SK-N-SH treated with all-trans-retinoic acid at 6 μM for 48 hours (cell line): ENCODE results near the gene BPI.

Experiments
- ATAC-seq: fragments of 200-7000 bp; cut with Tn5 transposase; 3 replicates; pipeline ENCODE4 v1.9.1; 2020; ENCODE audit warnings: mild to moderate bottlenecking, moderate library complexity
- BACH2 ChIP-seq: fragments of 250-450 bp; sonication (Bioruptor Pico); IDR thresholded peaks from 2 replicates; pipeline ENCODE4 v1.9.0; 2021; ENCODE audit warnings: mild to moderate bottlenecking, borderline replicate concordance
- CSDC2 ChIP-seq: fragments of 250-450 bp; sonication (Bioruptor Pico); IDR thresholded peaks from 2 replicates; pipeline ENCODE4 v1.5.0; 2020; ENCODE audit warnings: mild to moderate bottlenecking, moderate library complexity
- ESRRG ChIP-seq: fragments of 250-450 bp; sonication (Bioruptor Pico); IDR thresholded peaks from 2 replicates; pipeline ENCODE4 v1.6.1; 2021; ENCODE audit warnings: mild to moderate bottlenecking
- GLIS3 ChIP-seq: fragments of 250-450 bp; sonication (Bioruptor Pico); IDR thresholded peaks from 2 replicates; pipeline ENCODE4 v1.5.0; 2020; ENCODE audit warnings: mild to moderate bottlenecking, moderate library complexity
- ISL1 ChIP-seq: fragments of 250-450 bp; sonication (Bioruptor Pico); IDR thresholded peaks from 2 replicates; pipeline ENCODE4 v2.1.2; 2022; ENCODE audit warnings: mild to moderate bottlenecking, moderate library complexity
- OSR1 ChIP-seq: fragments of 250-450 bp; sonication (Bioruptor Pico); IDR thresholded peaks from 2 replicates; pipeline ENCODE4 v1.8.0; 2022; ENCODE audit warnings: moderate library complexity, mild to moderate bottlenecking, inconsistent platforms
- PPARA ChIP-seq: fragments of 250-450 bp; sonication (Bioruptor Pico); IDR thresholded peaks from 2 replicates; pipeline ENCODE4 v1.5.0; 2020; ENCODE audit warnings: mild to moderate bottlenecking, borderline replicate concordance
- RARB ChIP-seq: fragments of 250-450 bp; sonication (Bioruptor Pico); IDR thresholded peaks from 2 replicates; pipeline ENCODE4 v1.8.0; 2021; ENCODE audit warnings: mild to moderate bottlenecking, moderate library complexity
- SNAI2 ChIP-seq: fragments of 250-450 bp; sonication (Bioruptor Pico); IDR thresholded peaks from 2 replicates; pipeline ENCODE4 v1.5.0; 2020; ENCODE audit warnings: mild to moderate bottlenecking, moderate library complexity
- TCF4 ChIP-seq: fragments of 250-450 bp; sonication (Bioruptor Pico); IDR thresholded peaks from 2 replicates; pipeline ENCODE4 v1.8.0; 2021; ENCODE audit warnings: mild to moderate bottlenecking, moderate library complexity, borderline replicate concordance
- TOX ChIP-seq: fragments of 250-450 bp; sonication (Bioruptor Pico); IDR thresholded peaks from 2 replicates; pipeline ENCODE4 v1.8.0; 2021; ENCODE audit warnings: mild to moderate bottlenecking, moderate library complexity, borderline replicate concordance
- ZFP30 ChIP-seq: fragments of 450-650 bp; formaldehyde crosslinking; IDR thresholded peaks from 2 replicates; pipeline ENCODE4 v1.5.0; 2022; ENCODE audit warnings: mild to moderate bottlenecking, moderate library complexity
- ZNF565 ChIP-seq: fragments of 450-650 bp; formaldehyde crosslinking; conservative IDR thresholded peaks from 2 replicates; pipeline ENCODE4 v1.5.0; 2020; ENCODE audit warnings: low read depth, mild to moderate bottlenecking, moderate library complexity
- ZNF70 ChIP-seq: fragments of 450-650 bp; formaldehyde crosslinking; IDR thresholded peaks from 2 replicates; pipeline ENCODE4 v1.5.0; 2020; ENCODE audit warnings: mild to moderate bottlenecking, moderate library complexity
- ZNF8 ChIP-seq: fragments of 450-650 bp; formaldehyde crosslinking; IDR thresholded peaks from 2 replicates; pipeline ENCODE4 v1.5.0; 2020; ENCODE audit warnings: mild to moderate bottlenecking, moderate library complexity
- TF ChIP-seq, protein P1 (sequence below): fragments of 250-450 bp; sonication (Bioruptor Pico); IDR thresholded peaks from 2 replicates; pipeline ENCODE4 v1.5.1; 2021; ENCODE audit warnings: mild to moderate bottlenecking, moderate library complexity
- TF ChIP-seq, protein P2 (sequence below): fragments of 250-450 bp; sonication (Bioruptor Pico); IDR thresholded peaks from 2 replicates; pipeline ENCODE4 v1.5.0; 2020; ENCODE audit warnings: mild to moderate bottlenecking, moderate library complexity
- TF ChIP-seq, protein P3 (sequence below): fragments of 250-450 bp; sonication (Bioruptor Pico); IDR thresholded peaks from 2 replicates; pipeline ENCODE4 v1.8.0; 2020; ENCODE audit warnings: mild to moderate bottlenecking, moderate library complexity, borderline replicate concordance

Gene BPI

DNA sequence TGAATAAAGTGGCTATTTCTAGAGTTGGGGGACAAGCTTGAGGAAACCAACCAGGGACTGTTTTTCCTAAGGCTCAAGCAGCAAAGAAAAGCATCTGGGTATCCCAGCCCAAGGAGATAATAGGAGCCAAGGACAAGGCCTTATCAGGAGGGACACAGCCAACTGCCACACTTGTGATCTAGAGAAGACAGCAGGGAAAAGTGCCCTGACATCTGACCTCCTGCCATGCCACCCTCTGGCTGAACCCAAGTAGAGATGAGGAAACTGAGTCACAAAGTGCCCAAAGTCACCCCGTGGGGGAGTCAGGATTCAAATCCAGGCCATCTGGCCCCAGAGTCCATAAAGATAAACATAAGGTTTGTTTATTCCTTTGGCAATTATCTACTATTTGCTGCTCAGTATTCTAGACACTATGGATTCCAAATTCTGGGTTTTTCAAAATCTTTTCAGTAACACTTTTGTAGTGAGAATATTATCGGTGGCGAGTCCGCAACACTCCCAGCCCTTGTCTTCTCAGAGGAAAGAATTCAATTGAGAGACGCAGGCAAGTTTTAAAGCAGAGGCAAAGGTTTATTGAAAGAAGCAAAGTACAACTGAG, 38.9 kb downstream of the BPI start:
- no peak for ATAC-seq
- TF ChIP-seq ISL1 (no peak), CSDC2 (CRISPR knock-in tag) (no peak), BACH2 (CRISPR knock-in tag) (no peak), OSR1 (no peak), ZFP30 (no peak), ZNF70 (CRISPR knock-in tag) (no peak), ZNF565 (CRISPR knock-in tag) (no peak), TOX (no peak), GLIS3 (CRISPR knock-in tag) (no peak), SNAI2 (CRISPR knock-in tag) (no peak), TCF4 (CRISPR knock-in tag) (no peak)
- TF ChIP-seq, protein P1, sequence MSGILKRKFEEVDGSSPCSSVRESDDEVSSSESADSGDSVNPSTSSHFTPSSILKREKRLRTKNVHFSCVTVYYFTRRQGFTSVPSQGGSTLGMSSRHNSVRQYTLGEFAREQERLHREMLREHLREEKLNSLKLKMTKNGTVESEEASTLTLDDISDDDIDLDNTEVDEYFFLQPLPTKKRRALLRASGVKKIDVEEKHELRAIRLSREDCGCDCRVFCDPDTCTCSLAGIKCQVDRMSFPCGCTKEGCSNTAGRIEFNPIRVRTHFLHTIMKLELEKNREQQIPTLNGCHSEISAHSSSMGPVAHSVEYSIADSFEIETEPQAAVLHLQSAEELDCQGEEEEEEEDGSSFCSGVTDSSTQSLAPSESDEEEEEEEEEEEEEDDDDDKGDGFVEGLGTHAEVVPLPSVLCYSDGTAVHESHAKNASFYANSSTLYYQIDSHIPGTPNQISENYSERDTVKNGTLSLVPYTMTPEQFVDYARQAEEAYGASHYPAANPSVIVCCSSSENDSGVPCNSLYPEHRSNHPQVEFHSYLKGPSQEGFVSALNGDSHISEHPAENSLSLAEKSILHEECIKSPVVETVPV (CRISPR knock-in tag) = no peak

DNA sequence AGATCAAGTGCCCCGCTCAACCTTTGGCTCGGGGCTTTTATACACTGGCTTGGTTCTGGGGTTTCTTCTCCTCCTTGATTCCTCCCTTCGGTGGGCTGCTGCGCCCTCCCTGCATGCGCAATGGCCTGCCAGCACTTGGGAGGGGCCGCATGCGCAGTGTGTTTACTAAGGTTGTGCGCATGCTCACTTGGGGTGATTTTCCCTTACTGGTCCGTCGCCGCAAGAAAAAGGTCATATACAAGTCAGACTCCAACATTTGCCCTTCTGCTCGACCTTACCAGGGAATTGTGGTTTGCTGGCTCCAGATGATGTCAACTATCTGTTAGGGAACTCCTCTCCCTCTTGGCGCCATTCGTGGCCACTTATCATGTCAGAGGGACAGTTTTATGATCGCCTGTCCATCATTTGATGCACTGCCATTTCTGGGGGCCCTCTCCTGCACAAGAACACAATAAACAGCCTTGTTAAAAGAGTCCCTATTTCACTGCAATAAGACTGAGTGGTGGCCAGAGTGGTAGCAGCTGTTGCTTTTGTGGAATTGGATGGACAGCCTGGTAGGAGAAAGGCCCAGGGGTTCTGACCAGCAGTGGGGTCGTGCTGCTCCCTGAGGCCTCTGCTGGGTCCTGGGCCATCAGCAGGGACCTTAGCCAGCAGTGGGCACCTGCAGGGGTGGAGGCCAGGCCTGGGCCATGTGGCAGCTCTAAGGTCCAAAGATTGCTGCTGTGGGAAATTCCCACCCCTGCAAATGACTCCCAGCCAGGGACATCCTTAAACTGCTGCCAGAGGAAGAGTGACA, 39.6 kb downstream of the BPI start:
- no peak for TF ChIP-seq ZNF8
- TF ChIP-seq PPARA (CRISPR knock-in tag) = no peak
- TF ChIP-seq, protein P2, sequence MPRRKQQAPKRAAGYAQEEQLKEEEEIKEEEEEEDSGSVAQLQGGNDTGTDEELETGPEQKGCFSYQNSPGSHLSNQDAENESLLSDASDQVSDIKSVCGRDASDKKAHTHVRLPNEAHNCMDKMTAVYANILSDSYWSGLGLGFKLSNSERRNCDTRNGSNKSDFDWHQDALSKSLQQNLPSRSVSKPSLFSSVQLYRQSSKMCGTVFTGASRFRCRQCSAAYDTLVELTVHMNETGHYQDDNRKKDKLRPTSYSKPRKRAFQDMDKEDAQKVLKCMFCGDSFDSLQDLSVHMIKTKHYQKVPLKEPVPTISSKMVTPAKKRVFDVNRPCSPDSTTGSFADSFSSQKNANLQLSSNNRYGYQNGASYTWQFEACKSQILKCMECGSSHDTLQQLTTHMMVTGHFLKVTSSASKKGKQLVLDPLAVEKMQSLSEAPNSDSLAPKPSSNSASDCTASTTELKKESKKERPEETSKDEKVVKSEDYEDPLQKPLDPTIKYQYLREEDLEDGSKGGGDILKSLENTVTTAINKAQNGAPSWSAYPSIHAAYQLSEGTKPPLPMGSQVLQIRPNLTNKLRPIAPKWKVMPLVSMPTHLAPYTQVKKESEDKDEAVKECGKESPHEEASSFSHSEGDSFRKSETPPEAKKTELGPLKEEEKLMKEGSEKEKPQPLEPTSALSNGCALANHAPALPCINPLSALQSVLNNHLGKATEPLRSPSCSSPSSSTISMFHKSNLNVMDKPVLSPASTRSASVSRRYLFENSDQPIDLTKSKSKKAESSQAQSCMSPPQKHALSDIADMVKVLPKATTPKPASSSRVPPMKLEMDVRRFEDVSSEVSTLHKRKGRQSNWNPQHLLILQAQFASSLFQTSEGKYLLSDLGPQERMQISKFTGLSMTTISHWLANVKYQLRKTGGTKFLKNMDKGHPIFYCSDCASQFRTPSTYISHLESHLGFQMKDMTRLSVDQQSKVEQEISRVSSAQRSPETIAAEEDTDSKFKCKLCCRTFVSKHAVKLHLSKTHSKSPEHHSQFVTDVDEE = no peak
- no peak for TF ChIP-seq RARB
- TF ChIP-seq, protein P3, sequence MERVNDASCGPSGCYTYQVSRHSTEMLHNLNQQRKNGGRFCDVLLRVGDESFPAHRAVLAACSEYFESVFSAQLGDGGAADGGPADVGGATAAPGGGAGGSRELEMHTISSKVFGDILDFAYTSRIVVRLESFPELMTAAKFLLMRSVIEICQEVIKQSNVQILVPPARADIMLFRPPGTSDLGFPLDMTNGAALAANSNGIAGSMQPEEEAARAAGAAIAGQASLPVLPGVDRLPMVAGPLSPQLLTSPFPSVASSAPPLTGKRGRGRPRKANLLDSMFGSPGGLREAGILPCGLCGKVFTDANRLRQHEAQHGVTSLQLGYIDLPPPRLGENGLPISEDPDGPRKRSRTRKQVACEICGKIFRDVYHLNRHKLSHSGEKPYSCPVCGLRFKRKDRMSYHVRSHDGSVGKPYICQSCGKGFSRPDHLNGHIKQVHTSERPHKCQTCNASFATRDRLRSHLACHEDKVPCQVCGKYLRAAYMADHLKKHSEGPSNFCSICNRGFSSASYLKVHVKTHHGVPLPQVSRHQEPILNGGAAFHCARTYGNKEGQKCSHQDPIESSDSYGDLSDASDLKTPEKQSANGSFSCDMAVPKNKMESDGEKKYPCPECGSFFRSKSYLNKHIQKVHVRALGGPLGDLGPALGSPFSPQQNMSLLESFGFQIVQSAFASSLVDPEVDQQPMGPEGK = no peak
- TF ChIP-seq, all 23 proteins: peak for 0
- ATAC-seq = no peak

DNA sequence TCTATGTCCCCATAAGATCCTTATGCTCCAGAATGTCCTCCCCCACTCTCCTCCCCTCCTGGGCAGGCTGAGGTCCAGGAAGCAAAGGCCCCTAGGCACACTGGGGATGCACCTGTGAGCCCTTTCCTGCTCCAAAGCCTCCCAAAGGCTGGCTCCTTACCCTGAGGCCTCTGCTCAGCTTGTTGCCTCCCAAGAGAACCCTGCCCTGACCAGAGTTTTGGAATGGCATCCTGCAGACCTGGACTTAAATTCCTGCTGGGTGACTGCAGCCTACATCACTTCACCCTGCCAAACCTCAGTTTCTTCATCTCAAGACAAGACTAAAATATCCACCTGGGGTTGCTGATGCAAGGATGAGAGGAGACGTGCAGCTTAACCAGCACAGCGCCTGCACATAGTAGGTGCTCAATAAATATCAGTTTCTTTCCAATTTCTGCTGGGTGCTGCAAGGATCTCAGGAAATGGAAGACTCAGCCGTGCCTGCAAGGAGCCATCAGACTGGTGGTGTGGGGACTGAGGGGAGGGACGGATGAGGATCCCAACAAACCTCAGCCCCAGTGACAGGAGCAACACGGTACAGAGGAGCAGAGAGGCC, 40.2 kb downstream of the BPI start:
- no peak for ATAC-seq
- TF ChIP-seq ZNF8 (no peak), PPARA (CRISPR knock-in tag) (no peak), RARB (no peak), ESRRG (CRISPR knock-in tag) (no peak), OSR1 (no peak), ZNF565 (CRISPR knock-in tag) (no peak), TCF4 (CRISPR knock-in tag) (no peak), CSDC2 (CRISPR knock-in tag) (no peak), ZFP30 (no peak)
- TF ChIP-seq, protein P3 = no peak

DNA sequence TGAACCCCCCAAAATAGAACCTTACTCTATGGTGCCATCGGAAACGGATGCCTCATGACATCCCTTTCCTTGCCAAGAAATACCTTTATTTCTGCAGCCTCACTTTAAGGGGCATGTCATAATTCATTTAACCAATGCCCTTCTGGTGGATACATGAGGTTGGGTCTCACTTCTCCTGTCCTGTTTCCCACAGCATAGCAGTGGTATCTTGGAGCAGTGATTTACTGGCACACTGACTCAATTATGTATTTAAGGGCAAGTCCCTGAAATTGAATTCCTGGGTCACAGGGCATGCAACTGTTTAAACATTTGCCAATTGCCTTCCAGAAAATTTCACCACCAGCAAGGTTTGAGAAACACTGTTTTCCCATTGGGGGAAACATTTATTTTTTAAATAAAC, 41.7 kb downstream of the BPI start:
- TF ChIP-seq ESRRG (CRISPR knock-in tag) (no peak), ZNF565 (CRISPR knock-in tag) (no peak), CSDC2 (CRISPR knock-in tag) (no peak)
- no peak for ATAC-seq
